Loucy (cell line): ENCODE measurements around the gene MIEN1.

ENCODE experiments used
- H2AFZ ChIP-seq: fragments of 200-600 bp; sonication (generic); 2 replicates; pipeline ENCODE4 v1.6.0; 2016; ENCODE audit warnings: antibody characterized with exemption, mild to moderate bottlenecking, low read length, moderate library complexity
- H3F3A ChIP-seq: fragments of 200-600 bp; 2 replicates; pipeline ENCODE4 v1.6.0; 2016; ENCODE audit warnings: antibody characterized with exemption, low read depth, mild to moderate bottlenecking
- H3K27me3 ChIP-seq: fragments of 200-600 bp; sonication (generic); 2 replicates; pipeline ENCODE4 v1.6.1; 2014; ENCODE audit warnings: low read length, mild to moderate bottlenecking; ENCODE audit not compliant: insufficient read depth, poor library complexity, severe bottlenecking
- H3K36me3 ChIP-seq: fragments of 200-600 bp; sonication (generic); 2 replicates; pipeline ENCODE4 v1.6.1; 2016; ENCODE audit warnings: low read length; ENCODE audit not compliant: insufficient read depth
- H3K4me1 ChIP-seq: fragments of 200-600 bp; sonication (generic); 2 replicates; pipeline ENCODE4 v1.5.1; 2014; ENCODE audit warnings: low read length, mild to moderate bottlenecking; ENCODE audit not compliant: insufficient read depth, poor library complexity, severe bottlenecking
- H3K4me2 ChIP-seq: fragments of 200-600 bp; sonication (generic); 2 replicates; pipeline ENCODE4 v1.6.0; 2014; ENCODE audit warnings: antibody characterized with exemption, low read length, low read depth, mild to moderate bottlenecking; ENCODE audit not compliant: poor library complexity, severe bottlenecking
- H3K4me3 ChIP-seq: fragments of 200-600 bp; sonication (generic); 2 replicates; pipeline ENCODE4 v1.5.1; 2014; ENCODE audit warnings: low read length, mild to moderate bottlenecking, mixed read lengths; ENCODE audit not compliant: poor library complexity, severe bottlenecking
- H3K79me2 ChIP-seq: fragments of 200-600 bp; sonication (generic); 2 replicates; pipeline ENCODE4 v1.6.1; 2014; ENCODE audit warnings: low read length; ENCODE audit not compliant: insufficient read depth
- H3K9ac ChIP-seq: fragments of 200-600 bp; sonication (generic); 2 replicates; pipeline ENCODE4 v1.6.0; 2014; ENCODE audit warnings: mild to moderate bottlenecking, low read depth, low read length, moderate library complexity; ENCODE audit not compliant: poor library complexity, severe bottlenecking
- H3K9me2 ChIP-seq: fragments of 200-600 bp; sonication (generic); replicated peaks from 2 replicates; pipeline ENCODE4 v1.6.1; 2016; ENCODE audit warnings: low read depth, low read length, mixed read lengths
- H3K9me3 ChIP-seq: fragments of 200-600 bp; sonication (generic); 2 replicates; pipeline ENCODE4 v1.6.1; 2014; ENCODE audit warnings: mild to moderate bottlenecking, antibody characterized with exemption, low read length, low read depth; ENCODE audit not compliant: insufficient read depth
- H4K20me1 ChIP-seq: fragments of 200-600 bp; sonication (generic); 2 replicates; pipeline ENCODE4 v1.6.0; 2014; ENCODE audit warnings: antibody characterized with exemption, low read length, mild to moderate bottlenecking; ENCODE audit not compliant: insufficient read depth, poor library complexity, severe bottlenecking
- EZH2phosphoT487 ChIP-seq: fragments of 200-600 bp; IDR thresholded peaks from 2 replicates; pipeline ENCODE4 v1.6.1; 2018; ENCODE audit warnings: antibody characterized with exemption, mild to moderate bottlenecking, moderate library complexity, borderline replicate concordance
- TF ChIP-seq, protein P1 (sequence below): fragments of 200-600 bp; sonication (generic); conservative IDR thresholded peaks from 2 replicates; pipeline ENCODE4 v1.5.1; 2014; ENCODE audit warnings: mild to moderate bottlenecking, antibody characterized with exemption, low read length

Gene MIEN1

DNA sequence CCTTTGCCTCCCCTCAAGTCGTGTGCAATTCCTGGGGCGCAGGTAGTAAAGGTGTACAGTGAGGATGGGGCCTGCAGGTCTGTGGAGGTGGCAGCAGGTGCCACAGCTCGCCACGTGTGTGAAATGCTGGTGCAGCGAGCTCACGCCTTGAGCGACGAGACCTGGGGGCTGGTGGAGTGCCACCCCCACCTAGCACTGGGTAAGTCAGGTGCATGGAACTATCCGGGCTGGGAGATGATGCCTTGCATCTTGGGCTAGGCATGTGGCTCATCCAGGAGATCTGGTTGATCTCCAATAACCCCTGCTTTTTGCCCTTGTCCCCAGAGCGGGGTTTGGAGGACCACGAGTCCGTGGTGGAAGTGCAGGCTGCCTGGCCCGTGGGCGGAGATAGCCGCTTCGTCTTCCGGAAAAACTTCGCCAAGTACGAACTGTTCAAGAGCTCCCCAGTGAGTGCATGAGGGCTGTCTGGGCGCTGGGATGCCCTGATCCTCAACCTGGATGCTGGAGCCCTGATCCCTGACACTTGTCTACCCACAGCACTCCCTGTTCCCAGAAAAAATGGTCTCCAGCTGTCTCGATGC is 12.6 kb upstream of the MIEN1 start:
- no peak overlapping the region for H3K4me2 ChIP-seq
- H3K9me3 ChIP-seq, result no peaks in the 10 kb centered on the region
- H3K79me2 ChIP-seq, result no peaks in the 10 kb centered on the region
- no peaks in the 10 kb centered on the region for H4K20me1 ChIP-seq
- no peaks in the 10 kb centered on the region for H3K27me3 ChIP-seq
- H3K9ac ChIP-seq, result no peak overlapping the region
- H3K36me3 ChIP-seq, result no peaks in the 10 kb centered on the region
- no peaks in the 10 kb centered on the region for H3F3A ChIP-seq
- no peak overlapping the region for H2AFZ ChIP-seq
- no peak overlapping the region for H3K4me3 ChIP-seq
- no peak for TF ChIP-seq EZH2phosphoT487
- TF ChIP-seq, protein P1, sequence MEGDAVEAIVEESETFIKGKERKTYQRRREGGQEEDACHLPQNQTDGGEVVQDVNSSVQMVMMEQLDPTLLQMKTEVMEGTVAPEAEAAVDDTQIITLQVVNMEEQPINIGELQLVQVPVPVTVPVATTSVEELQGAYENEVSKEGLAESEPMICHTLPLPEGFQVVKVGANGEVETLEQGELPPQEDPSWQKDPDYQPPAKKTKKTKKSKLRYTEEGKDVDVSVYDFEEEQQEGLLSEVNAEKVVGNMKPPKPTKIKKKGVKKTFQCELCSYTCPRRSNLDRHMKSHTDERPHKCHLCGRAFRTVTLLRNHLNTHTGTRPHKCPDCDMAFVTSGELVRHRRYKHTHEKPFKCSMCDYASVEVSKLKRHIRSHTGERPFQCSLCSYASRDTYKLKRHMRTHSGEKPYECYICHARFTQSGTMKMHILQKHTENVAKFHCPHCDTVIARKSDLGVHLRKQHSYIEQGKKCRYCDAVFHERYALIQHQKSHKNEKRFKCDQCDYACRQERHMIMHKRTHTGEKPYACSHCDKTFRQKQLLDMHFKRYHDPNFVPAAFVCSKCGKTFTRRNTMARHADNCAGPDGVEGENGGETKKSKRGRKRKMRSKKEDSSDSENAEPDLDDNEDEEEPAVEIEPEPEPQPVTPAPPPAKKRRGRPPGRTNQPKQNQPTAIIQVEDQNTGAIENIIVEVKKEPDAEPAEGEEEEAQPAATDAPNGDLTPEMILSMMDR, result no peak
- H3K4me1 ChIP-seq, result no peaks in the 10 kb centered on the region
- no peaks in the 10 kb centered on the region for H3K9me2 ChIP-seq

DNA sequence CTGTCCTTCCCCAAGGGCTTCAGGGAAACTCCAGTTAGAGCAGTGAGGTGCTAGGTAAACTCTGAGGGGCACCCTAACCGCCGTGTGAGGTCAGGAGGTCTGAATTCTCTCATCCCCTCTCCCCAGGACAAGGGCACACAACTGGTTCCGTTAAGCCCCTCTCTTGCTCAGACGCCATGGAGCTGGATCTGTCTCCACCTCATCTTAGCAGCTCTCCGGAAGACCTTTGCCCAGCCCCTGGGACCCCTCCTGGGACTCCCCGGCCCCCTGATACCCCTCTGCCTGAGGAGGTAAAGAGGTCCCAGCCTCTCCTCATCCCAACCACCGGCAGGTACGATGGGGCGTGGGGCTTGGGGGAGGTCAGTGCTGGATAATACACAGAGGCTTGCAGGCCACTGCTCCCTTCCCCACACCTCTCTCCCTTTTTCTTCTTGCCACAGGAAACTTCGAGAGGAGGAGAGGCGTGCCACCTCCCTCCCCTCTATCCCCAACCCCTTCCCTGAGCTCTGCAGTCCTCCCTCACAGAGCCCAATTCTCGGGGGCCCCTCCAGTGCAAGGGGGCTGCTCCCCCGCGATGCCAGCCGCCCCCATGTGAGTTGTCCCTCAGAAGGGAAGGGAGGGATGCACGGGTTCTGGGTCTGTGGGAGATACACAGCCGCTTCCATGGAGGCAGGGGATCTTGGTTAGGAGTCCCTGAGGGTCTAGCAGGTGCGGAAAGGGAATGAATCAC is 12.0 kb upstream of the MIEN1 start:
- H3K9me2 ChIP-seq, result no peaks in the 10 kb centered on the region
- TF ChIP-seq EZH2phosphoT487, result no peak
- TF ChIP-seq, protein P1, result no peak
- no peaks in the 10 kb centered on the region for H4K20me1 ChIP-seq
- no peaks in the 10 kb centered on the region for H3K4me1 ChIP-seq
- no peaks in the 10 kb centered on the region for H3K9me3 ChIP-seq
- no peaks in the 10 kb centered on the region for H3F3A ChIP-seq
- no peak overlapping the region for H3K9ac ChIP-seq
- H3K79me2 ChIP-seq, result no peaks in the 10 kb centered on the region
- no peak overlapping the region for H3K4me3 ChIP-seq
- no peaks in the 10 kb centered on the region for H3K36me3 ChIP-seq
- H3K27me3 ChIP-seq, result no peaks in the 10 kb centered on the region
- H3K4me2 ChIP-seq, result no peak overlapping the region
- H2AFZ ChIP-seq, result no peak overlapping the region

DNA sequence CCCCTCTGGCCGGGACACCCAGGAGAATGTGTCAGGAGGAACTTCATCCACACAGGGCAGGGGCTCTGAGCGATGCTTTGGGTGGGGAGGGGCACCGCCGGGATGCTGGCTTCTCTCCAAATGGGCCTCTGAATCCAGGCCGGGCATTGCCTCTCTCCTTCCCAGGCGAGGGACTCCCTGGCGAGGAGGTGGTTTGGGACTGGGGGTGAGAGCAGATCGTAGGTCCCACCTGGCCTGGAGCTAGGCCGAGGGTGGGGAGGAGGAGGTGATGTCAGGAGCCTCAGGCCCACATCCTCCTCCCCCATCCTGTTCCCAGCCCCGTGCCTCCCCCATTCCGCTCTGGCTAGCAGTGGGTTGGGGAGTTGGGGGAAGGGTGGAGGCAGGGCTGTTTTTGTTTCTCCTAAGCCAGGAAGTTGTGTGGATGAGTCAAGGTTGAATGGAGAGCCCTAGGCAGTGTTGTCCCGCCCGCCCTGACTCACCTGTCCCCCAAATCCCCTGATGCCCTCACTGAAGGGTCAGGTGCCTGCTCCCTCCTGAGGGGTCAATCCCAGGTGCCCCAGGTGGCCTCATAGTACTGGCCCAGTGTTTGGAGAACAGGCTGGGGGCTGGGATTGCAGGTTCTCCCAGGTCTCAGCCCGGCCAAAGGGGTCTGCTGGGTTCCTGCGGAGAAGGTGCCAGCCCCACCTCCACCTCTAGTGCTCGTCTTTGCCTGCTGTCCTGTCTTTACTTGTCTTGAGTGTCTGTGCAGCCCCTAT is 10.2 kb upstream of the MIEN1 start:
- Histone ChIP-seq H3K9me3 (no peaks in the 10 kb centered on the region), H3F3A (no peaks in the 10 kb centered on the region), H3K4me2 (no peak overlapping the region), H2AFZ (no peak overlapping the region), H3K9ac (no peak overlapping the region), H3K27me3 (no peaks in the 10 kb centered on the region), H3K9me2 (no peaks in the 10 kb centered on the region), H3K4me1 (no peaks in the 10 kb centered on the region), H4K20me1 (no peaks in the 10 kb centered on the region), H3K79me2 (no peaks in the 10 kb centered on the region), H3K36me3 (no peaks in the 10 kb centered on the region), H3K4me3 (no peak overlapping the region)
- TF ChIP-seq, protein P1, result no peak
- TF ChIP-seq EZH2phosphoT487, result no peak
